Nasal cavity respiratory epithelium epithelial cell of viscerocranial mucosa (primary cell): ENCODE data around the gene PXT1. TPM values are rescaled to one million over a fixed set of nuclear protein-coding genes. Genes with fewer than 3 reads are reported as not detected.

Experiments used
- total RNA-seq: library from RNA; depleted of rRNA; stranded (reverse); fragments of >200 nt; gene quantifications from 2 replicates; pipeline ENCODE4 v1.2.3, GENCODE V29; 2014

Gene PXT1, protein sequence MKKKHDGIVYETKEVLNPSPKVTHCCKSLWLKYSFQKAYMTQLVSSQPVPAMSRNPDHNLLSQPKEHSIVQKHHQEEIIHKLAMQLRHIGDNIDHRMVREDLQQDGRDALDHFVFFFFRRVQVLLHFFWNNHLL
- under 0.01 TPM in 1 of 2 replicates, not detected in the other for total RNA-seq

GRCh38 chr6:36442671-36443470 is at the start of gene PXT1, which contains the start of gene KCTD20:
Gene PXT1 (minus strand): TSS chr6:36442854. CDS start chr6:36426082, 16,772 bp downstream.
Gene KCTD20 (plus strand): TSS chr6:36443000. CDS start chr6:36470098, 27,098 bp downstream.

GRCh38 chr6:36387440-36388303 is 55.0 kb downstream of the PXT1 start, which contains the start of gene ETV7:
Gene ETV7 (minus strand): TSS chr6:36387669. CDS start chr6:36387541, 128 bp downstream.

Other genes with a start within 250 kb of the PXT1 start
- gene BRPF3, start 246.1 kb downstream of the PXT1 start, total RNA-seq, result 8.2 and 17.4 TPM in 2 replicates
- gene PNPLA1, start 172.8 kb downstream of the PXT1 start, total RNA-seq, result 0.36 and 0.68 TPM in 2 replicates
- not detected in 2 replicates for gene BNIP5, start 106.0 kb downstream of the PXT1 start, total RNA-seq
- under 0.01 and 0.36 TPM in 2 replicates for gene ETV7, start 55.2 kb downstream of the PXT1 start, total RNA-seq
- 33.8 and 37.4 TPM in 2 replicates for gene KCTD20, start 146 bp upstream of the PXT1 start, total RNA-seq
- 18.1 and 37.3 TPM in 2 replicates for gene STK38, start 104.6 kb upstream of the PXT1 start, total RNA-seq
- gene SRSF3, start 151.5 kb upstream of the PXT1 start, total RNA-seq, result 284 and 306 TPM in 2 replicates
- 585 and 704 TPM in 2 replicates for gene CDKN1A, start 235.9 kb upstream of the PXT1 start, total RNA-seq